ENCODE measurements around the gene NEMP2.

The NEMP2 gene

DNA sequence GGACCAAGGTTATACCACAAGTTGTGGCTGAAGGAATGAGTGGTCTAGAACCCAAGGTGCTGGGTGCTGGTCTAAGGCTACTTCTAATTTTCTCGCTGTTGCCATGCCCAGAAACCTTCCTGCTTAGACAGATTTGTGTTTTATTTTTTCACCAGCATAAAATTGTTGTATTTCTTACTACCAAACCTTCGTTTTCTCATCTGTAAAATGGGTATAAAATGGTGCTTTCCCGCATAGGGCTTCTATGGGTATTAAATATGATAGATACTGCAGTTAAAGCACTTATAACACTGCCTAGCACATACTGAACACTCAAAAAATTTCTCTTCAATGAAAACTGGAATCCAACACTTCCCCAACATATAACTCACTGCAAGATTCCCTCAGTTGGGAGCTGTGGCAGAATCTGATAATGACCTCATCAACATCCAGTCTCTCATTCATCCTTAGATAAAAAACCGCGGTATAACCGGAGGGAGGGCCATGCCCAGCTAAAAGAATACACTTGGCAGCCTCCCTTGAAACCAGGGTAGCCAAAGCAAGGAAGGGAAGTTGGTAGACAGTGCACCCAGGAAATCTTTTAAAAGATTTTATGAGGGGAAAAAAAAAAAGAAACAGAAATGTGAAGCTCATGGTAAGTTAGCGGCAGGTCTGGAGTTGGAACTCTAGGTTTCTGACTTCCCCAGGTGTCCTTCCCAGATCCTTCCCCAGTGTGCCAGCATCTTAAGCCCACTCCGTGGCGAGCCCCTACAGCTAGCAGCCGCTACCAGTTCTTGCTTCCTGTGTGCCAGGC lies 1.2 kb downstream of the NEMP2 start:
- TF ChIP-seq, protein P1, sequence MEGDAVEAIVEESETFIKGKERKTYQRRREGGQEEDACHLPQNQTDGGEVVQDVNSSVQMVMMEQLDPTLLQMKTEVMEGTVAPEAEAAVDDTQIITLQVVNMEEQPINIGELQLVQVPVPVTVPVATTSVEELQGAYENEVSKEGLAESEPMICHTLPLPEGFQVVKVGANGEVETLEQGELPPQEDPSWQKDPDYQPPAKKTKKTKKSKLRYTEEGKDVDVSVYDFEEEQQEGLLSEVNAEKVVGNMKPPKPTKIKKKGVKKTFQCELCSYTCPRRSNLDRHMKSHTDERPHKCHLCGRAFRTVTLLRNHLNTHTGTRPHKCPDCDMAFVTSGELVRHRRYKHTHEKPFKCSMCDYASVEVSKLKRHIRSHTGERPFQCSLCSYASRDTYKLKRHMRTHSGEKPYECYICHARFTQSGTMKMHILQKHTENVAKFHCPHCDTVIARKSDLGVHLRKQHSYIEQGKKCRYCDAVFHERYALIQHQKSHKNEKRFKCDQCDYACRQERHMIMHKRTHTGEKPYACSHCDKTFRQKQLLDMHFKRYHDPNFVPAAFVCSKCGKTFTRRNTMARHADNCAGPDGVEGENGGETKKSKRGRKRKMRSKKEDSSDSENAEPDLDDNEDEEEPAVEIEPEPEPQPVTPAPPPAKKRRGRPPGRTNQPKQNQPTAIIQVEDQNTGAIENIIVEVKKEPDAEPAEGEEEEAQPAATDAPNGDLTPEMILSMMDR (IDR thresholded peaks at IDR 0.05) = no peak
- Histone ChIP-seq H3K36me3 (ENCODE audit: control insufficient read depth, insufficient read depth, low read length) (no peaks in the 10 kb centered on the region), H3K9ac (no peak overlapping the region), H2AFZ (peak overlapping the region; percentile 72), H3K79me2 (no peaks in the 10 kb centered on the region), H3K27ac (peak overlapping the region; percentile 74), H3K4me2 (ENCODE audit: low read length) (peak overlapping the region; percentile 90), H3K4me1 (peaks cover 4% of the 10 kb centered on the region), H3K9me3 (ENCODE audit: control insufficient read depth, low read length) (peaks cover 2% of the 10 kb centered on the region), H3K4me3 (ENCODE audit: low read depth, low read length) (peak overlapping the region; percentile 72), H3K27me3 (ENCODE audit: control insufficient read depth, insufficient read depth, low read length) (no peaks in the 10 kb centered on the region)

DNA sequence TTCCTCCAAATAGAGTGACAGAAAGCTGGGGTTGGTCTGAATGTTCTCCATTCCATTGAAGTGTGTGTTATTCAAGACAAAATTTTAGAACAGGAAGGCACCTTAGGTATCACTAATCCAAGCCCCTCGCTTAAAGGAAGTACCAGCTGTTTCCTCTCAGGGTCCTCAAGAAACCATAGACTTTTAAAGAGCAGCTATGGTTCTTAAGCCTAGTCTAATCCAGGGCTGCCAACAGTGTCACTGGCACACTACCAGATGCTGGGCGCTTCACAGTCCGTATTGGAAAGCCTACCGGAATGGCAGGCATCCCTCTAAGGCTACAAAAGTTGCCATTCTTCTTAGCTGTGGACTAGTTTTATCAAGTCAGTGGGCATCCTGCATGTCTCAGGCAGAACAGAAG lies 1.9 kb downstream of the NEMP2 start:
- no peak overlapping the region for H3K4me2 ChIP-seq (ENCODE audit: low read length)
- H3K9ac ChIP-seq = no peak overlapping the region
- peaks cover 4% of the 10 kb centered on the region for H3K4me1 ChIP-seq
- H3K4me3 ChIP-seq (ENCODE audit: low read depth, low read length) = no peak overlapping the region
- TF ChIP-seq, protein P1 (IDR thresholded peaks at IDR 0.05) = no peak
- H3K36me3 ChIP-seq (ENCODE audit: control insufficient read depth, insufficient read depth, low read length) = no peaks in the 10 kb centered on the region
- H3K79me2 ChIP-seq = no peaks in the 10 kb centered on the region
- no peak overlapping the region for H3K27ac ChIP-seq
- no peaks in the 10 kb centered on the region for H3K27me3 ChIP-seq (ENCODE audit: control insufficient read depth, insufficient read depth, low read length)
- no peaks in the 10 kb centered on the region for H3K9me3 ChIP-seq (ENCODE audit: control insufficient read depth, low read length)
- H2AFZ ChIP-seq = peak overlapping the region; percentile 4

DNA sequence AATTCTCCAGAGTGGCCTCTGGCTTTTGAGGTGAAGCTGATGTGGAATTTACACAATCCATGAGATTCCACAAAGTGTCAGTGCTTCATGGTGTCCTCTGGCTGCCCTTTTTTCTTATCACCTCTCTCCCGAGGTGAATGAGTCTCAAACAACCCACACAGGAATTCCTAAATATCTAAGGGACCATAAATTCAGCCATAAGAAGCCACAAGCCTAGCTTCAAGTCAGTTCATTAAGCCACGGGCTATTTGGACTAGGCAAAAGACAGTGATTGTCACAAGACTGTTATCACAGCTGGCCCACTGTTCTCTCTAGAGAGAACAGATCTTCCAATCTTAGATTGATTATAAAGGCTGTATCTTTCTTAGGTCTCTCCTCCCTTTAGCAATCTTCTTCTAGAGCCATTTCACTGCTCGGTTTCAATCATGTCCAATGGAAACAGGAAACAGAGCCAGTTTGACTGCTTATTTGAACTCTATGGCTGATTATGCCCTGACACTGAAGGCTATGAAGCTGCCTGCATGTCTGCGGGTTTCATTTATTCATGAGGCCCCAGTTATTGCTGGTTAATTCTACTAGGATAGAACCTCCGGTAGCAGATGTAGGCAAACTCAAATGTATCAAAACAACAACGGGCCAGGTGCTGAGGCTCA lies 4.1 kb downstream of the NEMP2 start:
- Histone ChIP-seq H3K36me3 (ENCODE audit: control insufficient read depth, insufficient read depth, low read length) (no peaks in the 10 kb centered on the region), H3K4me3 (ENCODE audit: low read depth, low read length) (no peak overlapping the region), H3K9me3 (ENCODE audit: control insufficient read depth, low read length) (no peaks in the 10 kb centered on the region), H3K9ac (no peak overlapping the region), H3K27ac (no peak overlapping the region), H3K27me3 (ENCODE audit: control insufficient read depth, insufficient read depth, low read length) (no peaks in the 10 kb centered on the region), H2AFZ (peak overlapping the region; percentile 14), H3K79me2 (no peaks in the 10 kb centered on the region), H3K4me1 (peaks cover 4% of the 10 kb centered on the region), H3K4me2 (ENCODE audit: low read length) (no peak overlapping the region)
- TF ChIP-seq, protein P1 (IDR thresholded peaks at IDR 0.05) = no peak

DNA sequence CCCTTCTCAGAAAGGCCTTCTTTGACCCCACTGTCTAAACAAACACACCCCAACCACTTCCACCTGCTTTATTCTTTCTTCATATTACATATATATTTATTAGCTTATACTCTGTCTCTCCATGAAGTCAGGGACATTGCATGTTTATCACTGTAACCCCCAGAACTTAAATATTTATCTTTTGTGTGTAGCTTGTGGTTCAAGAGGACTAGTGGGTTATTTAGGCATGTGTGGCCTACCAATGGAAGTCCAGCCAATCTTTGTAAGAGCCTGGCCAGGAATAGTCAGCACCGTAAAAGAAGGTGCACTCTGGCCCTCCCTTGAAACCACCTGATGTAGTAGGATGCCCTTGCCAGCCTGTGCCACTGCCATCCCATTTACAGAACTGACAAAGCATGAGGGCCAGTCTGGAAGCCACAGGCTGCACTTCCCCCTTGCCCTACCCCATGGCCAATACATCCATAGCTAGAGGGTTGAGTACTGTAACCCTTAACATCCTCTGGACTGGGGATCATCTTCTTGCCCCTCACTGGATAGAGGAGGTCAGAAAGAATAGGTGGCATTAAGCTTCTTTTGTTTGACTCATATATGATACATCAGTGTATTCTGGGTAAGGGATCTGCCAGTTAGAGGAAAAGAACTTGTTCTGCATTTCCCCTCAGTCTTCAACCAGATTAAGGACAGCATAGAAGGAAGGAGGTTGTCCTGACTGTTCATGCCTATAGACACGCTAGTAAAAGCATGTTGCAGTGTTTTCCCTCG lies 4.9 kb downstream of the NEMP2 start:
- H3K79me2 ChIP-seq = no peaks in the 10 kb centered on the region
- H3K4me3 ChIP-seq (ENCODE audit: low read depth, low read length) = no peak overlapping the region
- H3K27ac ChIP-seq = no peak overlapping the region
- no peak overlapping the region for H2AFZ ChIP-seq
- peaks cover 4% of the 10 kb centered on the region for H3K4me1 ChIP-seq
- H3K36me3 ChIP-seq (ENCODE audit: control insufficient read depth, insufficient read depth, low read length) = no peaks in the 10 kb centered on the region
- H3K9ac ChIP-seq = no peak overlapping the region
- no peaks in the 10 kb centered on the region for H3K9me3 ChIP-seq (ENCODE audit: control insufficient read depth, low read length)
- TF ChIP-seq, protein P1 (IDR thresholded peaks at IDR 0.05) = no peak
- no peak overlapping the region for H3K4me2 ChIP-seq (ENCODE audit: low read length)
- no peaks in the 10 kb centered on the region for H3K27me3 ChIP-seq (ENCODE audit: control insufficient read depth, insufficient read depth, low read length)

Measured in parathyroid adenoma (tissue), 2 donors.